IMR-90 (cell line): ENCODE measurements around the gene VDR. TPM values are rescaled to one million over a fixed set of nuclear protein-coding genes. Genes with fewer than 3 reads are reported as not detected.
A peak's percentile ranks its signal among the peaks of the same experiment; 100 is the strongest.

Experiments used
- ATAC-seq: fragments of 200-7000 bp; cut with Tn5 transposase; 2 replicates; pipeline ENCODE4 v1.9.1; 2020; ENCODE audit warnings: low read depth, mild to moderate bottlenecking, moderate library complexity
- BruUV-seq: library from RNA; stranded (reverse); fragments of 400-500 nt; replicated peaks from 2 replicates; lab custom pipeline; 2021; lab: Mats Ljungman, UMichigan
- CTCF ChIA-PET: fragments of 300-600 bp; formaldehyde crosslinking; extraction: SDS; loops from one replicate; lab custom pipeline; 2021; ENCODE audit warnings: antibody characterized with exemption; lab: Yijun Ruan, JAX
- POLR2A ChIA-PET: fragments of 300-600 bp; sonication (Branson Sonifier 250); formaldehyde crosslinking; loops from one replicate; lab custom pipeline; 2022; ENCODE audit warnings: antibody characterized with exemption; ENCODE audit not compliant: unreplicated experiment; lab: Charles Lee
- DNase-seq: peaks from one replicate; pipeline ENCODE4 v3.0.0; 2013
- H2AFZ ChIP-seq: replicated peaks from 2 replicates; pipeline ENCODE3; 2013; ENCODE audit warnings: low read length, mild to moderate bottlenecking; ENCODE audit not compliant: poor library complexity
- H2AK5ac ChIP-seq: 2 replicates; pipeline ENCODE4 v1.6.1; 2013; ENCODE audit warnings: low read depth, low read length, inconsistent platforms
- H2AK9ac ChIP-seq: replicated peaks from 2 replicates; pipeline ENCODE3; 2013; ENCODE audit warnings: mild to moderate bottlenecking, low read depth, low read length, moderate library complexity; ENCODE audit not compliant: poor library complexity
- H2BK120ac ChIP-seq: 2 replicates; pipeline ENCODE4 v1.6.1; 2013; ENCODE audit warnings: low read depth, low read length, inconsistent platforms
- H2BK15ac ChIP-seq: 3 replicates; pipeline ENCODE4 v1.6.1; 2013; ENCODE audit warnings: low read depth, low read length, inconsistent platforms
- H2BK20ac ChIP-seq: 2 replicates; pipeline ENCODE4 v1.6.1; 2013; ENCODE audit warnings: low read depth, mild to moderate bottlenecking, inconsistent platforms, low read length, moderate library complexity
- H2BK5ac ChIP-seq: 2 replicates; pipeline ENCODE4 v1.6.1; 2013; ENCODE audit warnings: mild to moderate bottlenecking, low read depth, low read length, inconsistent platforms; ENCODE audit not compliant: poor library complexity, severe bottlenecking
- H3K14ac ChIP-seq: replicated peaks from 2 replicates; pipeline ENCODE4 v1.6.1; 2013; ENCODE audit warnings: low read depth, low read length, inconsistent platforms
- H3K18ac ChIP-seq: 2 replicates; pipeline ENCODE4 v1.6.1; 2013; ENCODE audit warnings: low read depth, low read length, control low read depth
- H3K23ac ChIP-seq: 2 replicates; pipeline ENCODE4 v1.6.1; 2013; ENCODE audit warnings: low read depth, low read length, inconsistent platforms
- H3K27ac ChIP-seq: 2 replicates; pipeline ENCODE4 v1.5.1; 2013; ENCODE audit warnings: mild to moderate bottlenecking, control low read depth, low read length; ENCODE audit not compliant: insufficient read depth
- H3K27me3 ChIP-seq: 2 replicates; pipeline ENCODE4 v1.6.1; 2013; ENCODE audit warnings: low read length; ENCODE audit not compliant: control insufficient read depth, insufficient read depth
- H3K36me3 ChIP-seq: 2 replicates; pipeline ENCODE4 v1.6.1; 2013; ENCODE audit warnings: low read length, mixed read lengths; ENCODE audit not compliant: control insufficient read depth, insufficient read depth
- H3K4ac ChIP-seq: 2 replicates; pipeline ENCODE4 v1.6.1; 2013; ENCODE audit warnings: low read depth, low read length, inconsistent platforms
- H3K4me1 ChIP-seq: 2 replicates; pipeline ENCODE4 v1.6.1; 2013; ENCODE audit warnings: low read length, mixed read lengths; ENCODE audit not compliant: control insufficient read depth, insufficient read depth
- H3K4me2 ChIP-seq: 2 replicates; pipeline ENCODE4 v1.6.1; 2013; ENCODE audit warnings: low read depth, mild to moderate bottlenecking, control low read depth, low read length, moderate library complexity
- H3K4me3 ChIP-seq: 2 replicates; pipeline ENCODE4 v1.5.1; 2013; ENCODE audit warnings: low read depth, mild to moderate bottlenecking, control low read depth, low read length, moderate library complexity; ENCODE audit not compliant: insufficient read depth
- H3K56ac ChIP-seq: 2 replicates; pipeline ENCODE4 v1.6.1; 2013; ENCODE audit warnings: low read length, inconsistent platforms; ENCODE audit not compliant: insufficient read depth; ENCODE audit errors: extremely low read depth
- H3K79me1 ChIP-seq, 2 experiments: 2 replicates each; pipeline ENCODE4 v1.6.1; 2013; ENCODE audit warnings: low read length in 2 of 2, inconsistent platforms in 1 of 2, low read depth in 1 of 2
- H3K9ac ChIP-seq: 2 replicates; pipeline ENCODE4 v1.6.1; 2013; ENCODE audit warnings: low read depth, low read length, control low read depth
- H3K9me1 ChIP-seq: 2 replicates; pipeline ENCODE4 v1.6.1; 2013; ENCODE audit warnings: low read length, inconsistent platforms; ENCODE audit not compliant: insufficient read depth
- H3K9me3 ChIP-seq: 2 replicates; pipeline ENCODE4 v1.6.1; 2013; ENCODE audit warnings: low read length; ENCODE audit not compliant: control insufficient read depth, insufficient read depth
- H4K20me1 ChIP-seq: 2 replicates; pipeline ENCODE4 v1.6.1; 2013; ENCODE audit warnings: low read length, inconsistent platforms; ENCODE audit not compliant: insufficient read depth
- H4K5ac ChIP-seq: 2 replicates; pipeline ENCODE4 v1.6.1; 2013; ENCODE audit warnings: mild to moderate bottlenecking, low read depth, low read length, control low read depth
- H4K8ac ChIP-seq, 2 experiments: 2 replicates each; pipeline ENCODE4 v1.6.1; 2013; ENCODE audit warnings: low read depth in 2 of 2, low read length in 2 of 2, control low read depth in 1 of 2, inconsistent platforms in 1 of 2
- H4K91ac ChIP-seq: 2 replicates; pipeline ENCODE4 v1.6.1; 2013; ENCODE audit warnings: low read depth, low read length, inconsistent platforms; ENCODE audit not compliant: insufficient read depth
- CEBPB ChIP-seq: IDR thresholded peaks from 2 replicates; pipeline ENCODE4 v1.6.1; 2012; ENCODE audit warnings: low read depth, low read length, improper control_type of control experiment
- CHD1 ChIP-seq: IDR thresholded peaks from 2 replicates; pipeline ENCODE4 v1.6.1; 2012; ENCODE audit warnings: low read depth, low read length, improper control_type of control experiment
- FOS ChIP-seq: fragments of 150-350 bp; IDR thresholded peaks from 2 replicates; pipeline ENCODE4 v1.6.1; 2016; ENCODE audit warnings: low read depth, low read length
- MAFK ChIP-seq: IDR thresholded peaks from 2 replicates; pipeline ENCODE4 v1.6.1; 2012; ENCODE audit warnings: low read depth, low read length, improper control_type of control experiment
- MAZ ChIP-seq: IDR thresholded peaks from 2 replicates; pipeline ENCODE4 v1.6.1; 2012; ENCODE audit warnings: low read depth, mild to moderate bottlenecking, low read length, improper control_type of control experiment, moderate library complexity, borderline replicate concordance
- MXI1 ChIP-seq: IDR thresholded peaks from 2 replicates; pipeline ENCODE4 v1.6.1; 2012; ENCODE audit warnings: low read depth, mild to moderate bottlenecking, low read length, moderate library complexity, borderline replicate concordance
- NFE2L2 ChIP-seq: fragments of 150-350 bp; IDR thresholded peaks from 2 replicates; pipeline ENCODE4 v1.6.1; 2016; ENCODE audit warnings: low read depth, mild to moderate bottlenecking, low read length
- RAD21 ChIP-seq: IDR thresholded peaks from 2 replicates; pipeline ENCODE4 v1.6.1; 2012; ENCODE audit warnings: low read length, improper control_type of control experiment
- RCOR1 ChIP-seq: IDR thresholded peaks from 2 replicates; pipeline ENCODE4 v1.6.1; 2012; ENCODE audit warnings: mild to moderate bottlenecking, low read length, improper control_type of control experiment; ENCODE audit not compliant: insufficient replicate concordance
- SMC3 ChIP-seq: fragments of 150-350 bp; IDR thresholded peaks from 2 replicates; pipeline ENCODE4 v1.6.1; 2016; ENCODE audit warnings: low read depth, mild to moderate bottlenecking, antibody characterized with exemption, low read length, moderate library complexity
- WGBS, 2 experiments: methylation state at CpG; one replicate each; pipeline versions ENCODE4 v1.1.5 to v1.1.7; 2013; ENCODE audit warnings: missing lambda C conversion rate in 2 of 2; ENCODE audit not compliant: insufficient read length in 1 of 2; ENCODE audit errors: extremely low coverage in 2 of 2; 5-methylcytosine and 5-hydroxymethylcytosine counted together
- dilution Hi-C: fragments of 300-500 bp; cut with HindIII; formaldehyde crosslinking; loops from one replicate; pipeline ENCODE4 v1.14.3; 2018; ENCODE audit warnings: low sequenced_read_pairs; ENCODE audit not compliant: unreplicated experiment
- in situ Hi-C: fragments of 300-500 bp; cut with MboI; formaldehyde crosslinking; loops from 3 replicates; pipeline ENCODE4 v1.14.3; 2019; ENCODE audit warnings: low sequenced_read_pairs, inconsistent platforms, mixed read lengths
- intact Hi-C: fragments of 100-400 bp; cut with micrococcal nuclease; formaldehyde crosslinking; loops from 2 replicates; pipeline ENCODE4 v1.10.0; 2022
- polyA plus RNA-seq, 3 experiments: library from polyadenylated mRNA; depleted of rRNA; stranded (reverse); fragments of >200 nt; gene quantifications; 2 replicates each; pipeline ENCODE4 v1.2.3, GENCODE V29; 2012; ENCODE audit warnings: low replicate concordance in 1 of 3
- total RNA-seq: library from RNA; depleted of rRNA; stranded (reverse); fragments of >200 nt; gene quantifications from 2 replicates; pipeline ENCODE4 v1.2.3, GENCODE V29; 2012
- TF ChIP-seq, protein P1 (sequence below): conservative IDR thresholded peaks from 2 replicates; pipeline ENCODE4 v1.5.1; 2012; ENCODE audit warnings: mild to moderate bottlenecking, low read depth, low read length, improper control_type of control experiment
- TF ChIP-seq, protein P2 (sequence below): fragments of 150-350 bp; IDR thresholded peaks from 2 replicates; pipeline ENCODE4 v1.6.1; 2016; ENCODE audit warnings: low read depth, mild to moderate bottlenecking, low read length, moderate library complexity, borderline replicate concordance

Gene VDR
- total and polyA plus RNA-seq, 2 of the 4 experiments (the other 2 are of a cell fraction): 5.4 to 8.5 TPM

DNA sequence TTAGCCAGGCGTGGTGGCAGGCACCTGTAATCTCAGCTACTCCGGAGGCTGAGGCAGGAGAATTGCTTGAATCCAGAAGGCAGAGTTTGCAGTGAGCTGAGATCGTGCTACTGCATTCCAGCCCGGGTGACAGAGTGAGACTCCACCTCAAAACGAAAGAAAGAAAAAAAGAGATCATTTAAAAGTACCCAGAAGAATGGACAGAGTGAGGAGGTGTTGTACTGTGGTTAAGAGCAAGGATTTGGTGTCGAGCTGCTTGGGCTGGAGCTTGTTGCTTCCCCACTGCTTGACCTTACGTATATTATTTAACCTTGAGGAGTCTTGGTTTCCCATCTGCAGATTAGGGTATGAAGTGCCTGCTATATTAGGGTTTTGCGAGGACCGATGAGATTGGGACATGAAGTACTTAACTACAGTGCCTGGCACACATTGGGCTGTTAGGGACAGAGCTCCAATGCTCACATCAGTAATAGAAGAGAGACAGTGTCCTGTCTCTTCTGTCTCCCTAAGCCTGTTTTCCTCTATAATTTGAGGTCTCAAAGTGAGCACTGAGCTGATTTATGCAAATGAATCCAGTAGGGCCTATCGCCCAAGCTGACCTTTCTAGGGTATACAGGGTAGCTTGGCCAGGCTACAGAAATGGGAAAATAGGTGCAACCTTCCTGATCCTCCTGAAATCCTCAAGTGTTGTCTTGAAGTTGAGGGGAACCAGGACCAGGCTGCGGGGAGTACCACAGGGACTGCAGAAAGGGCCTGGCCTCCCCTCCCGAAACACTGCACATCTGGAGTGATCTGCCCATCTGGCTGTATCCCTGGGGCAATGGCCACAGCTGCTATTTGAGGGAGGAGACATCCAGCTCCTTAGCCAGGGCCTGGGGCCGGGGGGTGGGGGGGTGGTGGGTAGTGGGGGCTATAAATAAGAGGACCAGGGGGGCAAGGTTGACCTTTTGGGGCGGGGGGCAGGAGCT lies 76.5 kb downstream of the VDR start:
- Histone ChIP-seq H3K27me3 (no peaks in the 10 kb centered on the region), H3K14ac (peak overlapping the region; percentile 44), H3K4me1 (peaks cover 14% of the 10 kb centered on the region), H3K56ac (no peak overlapping the region), H3K79me1 (peaks cover 0 to 5% of the 10 kb centered on the region in 2 experiments; a peak in 1 of 4 replicates), H3K27ac (peak overlapping the region; percentile 36; the same call in 1 of the 2 replicates), H2AK5ac (peak overlapping the region; percentile 96), H3K9ac (no peak overlapping the region), H3K9me3 (no peaks in the 10 kb centered on the region), H3K4ac (peak overlapping the region; percentile 96), H3K4me3 (no peak overlapping the region), H3K9me1 (peaks cover 11% of the 10 kb centered on the region), H3K18ac (peak overlapping the region; percentile 45), H2BK120ac (peak overlapping the region; percentile 89), H3K36me3 (no peaks in the 10 kb centered on the region), H2BK15ac (peak overlapping the region; percentile 76; the same call in 1 of the 3 replicates), H3K23ac (peak overlapping the region; percentile 42), H2BK5ac (peak overlapping the region; percentile 41), H3K4me2 (no peak overlapping the region), H4K20me1 (no peaks in the 10 kb centered on the region), H2AFZ (peak overlapping the region; percentile 83), H2AK9ac (peak overlapping the region; percentile 55), H4K8ac (peak overlapping the region; percentile 84 to 95), H4K5ac (peak overlapping the region; percentile 98), H2BK20ac (peak overlapping the region; percentile 53; the same call in 1 of the 2 replicates), H4K91ac (peak overlapping the region; percentile 86)
- POLR2A ChIA-PET: interaction anchor here (0.6 to 1.2 kb wide), 2 partner anchors 9 to 10 kb away, joined by 3 to 4 read pairs; no protein-coding TSS in a partner anchor
- DNase-seq: no peak
- intact Hi-C loops (no loop called here), dilution Hi-C loops (no loop called here), in situ Hi-C loops (loop anchor here (5.0 kb wide), 1 partner anchor 41 kb away; no protein-coding TSS in a partner anchor)
- peak; percentile 43 for ATAC-seq
- no TSS peak for BruUV-seq
- CTCF ChIA-PET: interaction anchor here (0.7 to 1.3 kb wide), 3 partner anchors 10 to 11 kb away, joined by 3 to 4 read pairs (median 3); no protein-coding TSS in a partner anchor
- 95% methylated on average over 4 of the region's 14 CpGs; no CpG with 5 or more reads in 1 of the 2 experiments for WGBS, 2 experiments
- TF ChIP-seq CHD1 (no peak), SMC3 (no peak), MAFK (no peak), RAD21 (no peak), MXI1 (no peak), CEBPB (no peak), MAZ (no peak), FOS (no peak), RCOR1 (no peak), NFE2L2 (no peak)
- TF ChIP-seq, protein P1, sequence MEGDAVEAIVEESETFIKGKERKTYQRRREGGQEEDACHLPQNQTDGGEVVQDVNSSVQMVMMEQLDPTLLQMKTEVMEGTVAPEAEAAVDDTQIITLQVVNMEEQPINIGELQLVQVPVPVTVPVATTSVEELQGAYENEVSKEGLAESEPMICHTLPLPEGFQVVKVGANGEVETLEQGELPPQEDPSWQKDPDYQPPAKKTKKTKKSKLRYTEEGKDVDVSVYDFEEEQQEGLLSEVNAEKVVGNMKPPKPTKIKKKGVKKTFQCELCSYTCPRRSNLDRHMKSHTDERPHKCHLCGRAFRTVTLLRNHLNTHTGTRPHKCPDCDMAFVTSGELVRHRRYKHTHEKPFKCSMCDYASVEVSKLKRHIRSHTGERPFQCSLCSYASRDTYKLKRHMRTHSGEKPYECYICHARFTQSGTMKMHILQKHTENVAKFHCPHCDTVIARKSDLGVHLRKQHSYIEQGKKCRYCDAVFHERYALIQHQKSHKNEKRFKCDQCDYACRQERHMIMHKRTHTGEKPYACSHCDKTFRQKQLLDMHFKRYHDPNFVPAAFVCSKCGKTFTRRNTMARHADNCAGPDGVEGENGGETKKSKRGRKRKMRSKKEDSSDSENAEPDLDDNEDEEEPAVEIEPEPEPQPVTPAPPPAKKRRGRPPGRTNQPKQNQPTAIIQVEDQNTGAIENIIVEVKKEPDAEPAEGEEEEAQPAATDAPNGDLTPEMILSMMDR: no peak
- TF ChIP-seq, protein P2, sequence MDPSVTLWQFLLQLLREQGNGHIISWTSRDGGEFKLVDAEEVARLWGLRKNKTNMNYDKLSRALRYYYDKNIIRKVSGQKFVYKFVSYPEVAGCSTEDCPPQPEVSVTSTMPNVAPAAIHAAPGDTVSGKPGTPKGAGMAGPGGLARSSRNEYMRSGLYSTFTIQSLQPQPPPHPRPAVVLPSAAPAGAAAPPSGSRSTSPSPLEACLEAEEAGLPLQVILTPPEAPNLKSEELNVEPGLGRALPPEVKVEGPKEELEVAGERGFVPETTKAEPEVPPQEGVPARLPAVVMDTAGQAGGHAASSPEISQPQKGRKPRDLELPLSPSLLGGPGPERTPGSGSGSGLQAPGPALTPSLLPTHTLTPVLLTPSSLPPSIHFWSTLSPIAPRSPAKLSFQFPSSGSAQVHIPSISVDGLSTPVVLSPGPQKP: no peak
